Aorta (tissue), 5 donors: ENCODE results near the gene CDC42EP4. TPM values are rescaled to one million over a fixed set of nuclear protein-coding genes. Genes with fewer than 3 reads are reported as not detected.

Experiments used
- ATAC-seq: fragments of 200-7000 bp; cut with Tn5 transposase; one replicate; pipeline ENCODE4 v1.9.1; 2022; ENCODE audit warnings: moderate library complexity; ENCODE audit not compliant: low FRiP score
- DNase-seq, 2 donors: peaks; one replicate each; pipeline ENCODE4 v3.0.0-alpha.2; 2020
- H3K27ac ChIP-seq, 2 donors: one replicate each; pipeline ENCODE4 v1.5.1; 2013; ENCODE audit warnings: low read length in 2 of 2, mild to moderate bottlenecking in 2 of 2, moderate library complexity in 2 of 2, control low read depth in 1 of 2, inconsistent platforms in 1 of 2, low read depth in 1 of 2
- H3K27me3 ChIP-seq, 2 donors: one replicate each; pipeline ENCODE4 v1.6.1; 2013; ENCODE audit warnings: control low read depth in 1 of 2, low read length in 1 of 2, mild to moderate bottlenecking in 1 of 2, moderate library complexity in 1 of 2; ENCODE audit not compliant: insufficient read depth in 2 of 2, control insufficient read depth in 1 of 2
- H3K36me3 ChIP-seq, 2 donors: one replicate each; pipeline ENCODE4 v1.6.1; 2013; ENCODE audit warnings: control low read depth in 1 of 2, low read length in 1 of 2, mild to moderate bottlenecking in 1 of 2; ENCODE audit not compliant: insufficient read depth in 2 of 2, control insufficient read depth in 1 of 2
- H3K4me1 ChIP-seq, 2 donors: one replicate each; pipeline ENCODE4 v1.6.1; 2013; ENCODE audit warnings: low read length in 2 of 2, control low read depth in 1 of 2, mild to moderate bottlenecking in 1 of 2, moderate library complexity in 1 of 2; ENCODE audit not compliant: insufficient read depth in 2 of 2, control insufficient read depth in 1 of 2
- H3K4me3 ChIP-seq, 2 donors: one replicate each; pipeline ENCODE4 v1.5.1; 2013; ENCODE audit warnings: low read length in 2 of 2, control low read depth in 1 of 2, mild to moderate bottlenecking in 1 of 2
- H3K9me3 ChIP-seq: one replicate; pipeline ENCODE4 v1.6.1; 2013; ENCODE audit warnings: mild to moderate bottlenecking, low read length; ENCODE audit not compliant: control insufficient read depth
- WGBS, 2 donors: extraction: QIAGEN DNeasy Blood & Tissue Kit; methylation state at CpG; one replicate each; pipeline ENCODE4 v1.1.7; 2013; 5-methylcytosine and 5-hydroxymethylcytosine counted together
- intact Hi-C, 2 donors: fragments of 100-400 bp; cut with DNase I; formaldehyde crosslinking; loops; one replicate each; pipeline versions ENCODE4 v1.14.2 to v1.15.0; 2022
- polyA plus RNA-seq, 2 donors: library from polyadenylated mRNA; stranded (reverse); fragments of 200-250 nt; gene quantifications; one replicate each; pipeline ENCODE4 v1.2.3, GENCODE V29; 2013
- total RNA-seq, 2 donors: library from RNA; stranded (reverse); fragmentation: NEBNext Ultra II Directional; extraction: Animal tissue kit (Norgen Biotek cat#: 25700); gene quantifications; one replicate each; pipeline ENCODE4 v1.2.1, GENCODE V29; 2021
- donor health status: healthy with polysubstance abuse.
- donor health status: Bipolar disorder and iron deficiency.
- donor health status: DM: no; HTN: no; CAD: no.
- donor health status: DM: no; HTN: no; CAD: no.
- donor health status: DM: yes; HTN: yes; CAD: no.

CDC42EP4 gene
- total and polyA plus RNA-seq, 4 donors: 23.6 to 73.7 (median 43.3) TPM

DNA sequence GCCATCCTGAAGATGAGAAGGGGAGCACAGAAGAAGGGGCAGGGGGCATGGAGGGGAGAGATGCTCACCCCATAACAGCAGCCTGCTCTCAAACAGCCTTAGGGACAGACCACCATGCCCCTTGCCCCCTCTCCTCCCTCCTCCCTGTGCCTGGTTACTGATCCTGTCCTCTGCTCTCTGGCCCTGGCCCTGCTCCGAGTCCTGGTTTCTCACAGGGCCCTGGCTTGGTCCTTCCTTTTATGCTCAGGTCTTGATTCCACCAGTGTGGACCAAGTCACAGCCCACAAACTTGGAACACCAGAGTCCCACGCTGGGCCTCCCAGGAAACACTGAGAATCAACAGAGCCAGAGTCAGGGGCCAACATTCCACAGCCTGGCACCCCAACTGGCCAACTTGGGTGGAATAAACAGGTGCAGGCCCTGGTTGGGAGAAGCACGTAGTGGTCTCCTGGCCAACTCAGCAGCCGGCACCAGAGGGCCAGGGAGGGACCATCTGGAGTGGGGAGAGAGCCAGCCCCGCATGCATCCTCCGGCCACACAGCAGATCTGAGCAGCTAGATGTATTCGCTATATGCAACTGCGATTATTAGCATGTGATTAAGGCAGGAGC is 44.9 kb upstream of the CDC42EP4 start:
- 75 to 79% methylated on average over 8 of the region's 8 CpGs for WGBS, 2 donors
- intact Hi-C loops: no loop called here

DNA sequence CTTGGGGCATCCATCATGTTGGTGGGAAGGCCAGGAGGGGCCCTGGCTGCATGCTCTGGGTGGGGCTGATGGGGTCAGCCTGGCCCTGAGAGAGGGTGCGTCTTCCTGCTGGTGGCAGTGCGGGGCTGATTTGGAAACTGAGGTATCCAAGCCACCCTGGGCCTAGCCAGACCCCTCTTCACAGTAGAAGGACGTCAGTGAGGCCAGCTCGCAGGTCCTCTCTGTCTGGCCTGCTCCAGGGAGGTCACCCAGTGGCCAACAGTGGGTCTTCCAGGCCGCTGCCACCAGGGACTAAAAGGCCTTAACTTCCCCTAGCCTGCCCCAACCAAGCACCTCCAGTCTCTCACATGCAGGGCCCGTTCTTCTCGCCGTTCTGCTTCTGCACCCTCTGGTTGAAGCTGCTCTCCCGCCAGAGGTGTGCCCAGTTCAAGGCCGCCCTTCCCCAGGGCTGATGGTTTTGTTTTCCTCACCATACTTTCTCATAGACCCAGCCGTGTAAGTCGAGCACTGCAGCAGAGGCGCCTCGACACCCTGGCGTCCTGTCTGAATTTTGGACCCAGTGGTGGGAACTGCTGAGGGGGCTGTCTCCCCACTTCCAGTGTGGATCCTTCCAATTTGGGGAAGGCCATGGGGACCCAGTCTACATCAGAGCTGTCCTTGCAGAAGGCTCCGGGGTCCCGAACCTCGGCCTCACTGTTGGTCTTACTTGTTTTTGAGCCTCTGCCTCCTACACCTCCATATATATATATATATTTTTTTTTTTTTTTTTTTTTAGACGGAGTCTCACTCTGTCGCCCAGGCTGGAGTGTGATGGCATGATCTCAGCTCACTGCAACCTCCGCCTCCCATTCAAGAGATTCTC is 42.9 kb upstream of the CDC42EP4 start:
- no peaks in the 10 kb centered on the region for H3K4me1 ChIP-seq
- H3K4me3 ChIP-seq: no peak overlapping the region
- no peak for ATAC-seq
- no peaks in the 10 kb centered on the region for H3K36me3 ChIP-seq
- no peaks in the 10 kb centered on the region for H3K9me3 ChIP-seq
- no peaks in the 10 kb centered on the region for H3K27me3 ChIP-seq
- no peak for DNase-seq
- 95 to 96% methylated on average over 21 of the region's 21 CpGs for WGBS, 2 donors
- H3K27ac ChIP-seq: no peak overlapping the region
- intact Hi-C loops: no loop called here

More for the DNA sequence above, 44.9 kb upstream of the CDC42EP4 start:
- no peaks in the 10 kb centered on the region for H3K9me3 ChIP-seq
- DNase-seq (no peak), ATAC-seq (no peak)
- H3K4me3 ChIP-seq: no peak overlapping the region
- H3K27me3 ChIP-seq: no peaks in the 10 kb centered on the region
- H3K36me3 ChIP-seq: no peaks in the 10 kb centered on the region
- no peaks in the 10 kb centered on the region for H3K4me1 ChIP-seq
- no peak overlapping the region for H3K27ac ChIP-seq

DNA sequence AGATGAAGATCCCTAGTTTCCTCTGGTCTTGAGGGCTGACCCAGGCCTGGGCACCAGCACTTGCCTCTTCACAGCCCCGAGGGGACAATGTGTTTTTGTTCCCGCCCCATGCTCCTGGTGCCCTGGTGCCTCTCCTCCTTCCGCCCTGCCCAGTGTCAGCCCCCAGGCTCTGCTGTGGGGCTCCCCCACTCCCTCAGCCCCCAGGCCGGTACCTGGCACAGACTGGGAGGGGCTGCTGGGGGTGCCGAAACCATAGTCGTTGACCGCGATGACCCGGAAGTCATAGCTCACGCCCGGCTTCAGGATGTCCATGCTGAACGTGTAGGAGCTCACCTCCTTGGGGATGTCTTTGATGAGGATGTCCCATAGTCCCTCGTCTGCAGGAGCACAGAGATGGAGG is 40.5 kb upstream of the CDC42EP4 start:
- H3K9me3 ChIP-seq: no peaks in the 10 kb centered on the region
- H3K36me3 ChIP-seq: no peaks in the 10 kb centered on the region
- no peak overlapping the region for H3K4me3 ChIP-seq
- no peak overlapping the region for H3K27ac ChIP-seq
- no peaks in the 10 kb centered on the region for H3K27me3 ChIP-seq
- intact Hi-C loops: no loop called here
- 95% methylated on average over 13 of the region's 13 CpGs for WGBS, 2 donors
- H3K4me1 ChIP-seq: no peaks in the 10 kb centered on the region
- DNase-seq: no peak
- ATAC-seq: no peak

DNA sequence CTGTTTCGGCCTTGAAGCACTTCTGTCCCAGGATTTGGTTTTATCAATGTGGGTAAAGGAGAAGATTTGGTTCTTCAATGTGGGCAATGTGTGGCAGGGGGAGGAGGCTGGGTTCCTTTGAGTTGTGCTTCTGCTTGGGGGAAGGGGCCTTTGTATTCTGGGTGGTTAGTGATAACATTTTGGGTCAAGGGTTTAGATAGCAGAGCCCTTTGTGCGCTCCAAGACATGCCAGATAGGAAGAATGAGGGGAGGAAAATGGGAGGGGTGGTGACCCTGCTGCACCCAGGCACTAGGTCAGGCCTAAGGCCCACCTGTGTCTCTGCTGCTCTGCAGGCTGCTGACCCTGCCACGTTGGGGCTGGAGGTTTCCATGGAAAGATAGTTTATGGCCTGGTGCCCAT is 40.0 kb upstream of the CDC42EP4 start:
- H3K4me1 ChIP-seq: no peaks in the 10 kb centered on the region
- no peaks in the 10 kb centered on the region for H3K9me3 ChIP-seq
- ATAC-seq (no peak), DNase-seq (no peak)
- WGBS, 2 donors: 88 to 91% methylated on average over 3 of the region's 3 CpGs
- no peaks in the 10 kb centered on the region for H3K36me3 ChIP-seq
- no peak overlapping the region for H3K27ac ChIP-seq
- no peaks in the 10 kb centered on the region for H3K27me3 ChIP-seq
- intact Hi-C loops: no loop called here
- H3K4me3 ChIP-seq: no peak overlapping the region

DNA sequence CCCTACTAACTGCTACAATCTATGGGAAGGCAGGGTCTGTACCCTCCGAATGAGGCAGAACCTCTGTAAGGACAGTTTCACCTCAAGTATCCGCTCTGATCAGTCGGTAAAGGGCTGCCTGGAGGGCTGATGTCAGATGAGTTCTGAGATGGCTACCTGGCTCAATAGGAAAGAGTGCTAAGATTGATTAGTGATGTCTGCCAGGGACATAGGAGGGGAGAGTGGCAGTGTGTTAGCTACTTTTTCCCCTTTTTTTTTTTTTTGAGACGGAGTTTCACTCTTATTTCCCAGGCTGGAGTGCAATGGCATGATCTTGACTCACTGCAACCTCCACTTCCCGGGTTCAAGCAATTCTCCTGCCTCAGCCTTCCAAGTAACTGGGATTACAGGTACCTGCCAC is 39.1 kb upstream of the CDC42EP4 start:
- 98 to 100% methylated on average over 5 of the region's 5 CpGs for WGBS, 2 donors
- no peaks in the 10 kb centered on the region for H3K36me3 ChIP-seq
- no peak for ATAC-seq

DNA sequence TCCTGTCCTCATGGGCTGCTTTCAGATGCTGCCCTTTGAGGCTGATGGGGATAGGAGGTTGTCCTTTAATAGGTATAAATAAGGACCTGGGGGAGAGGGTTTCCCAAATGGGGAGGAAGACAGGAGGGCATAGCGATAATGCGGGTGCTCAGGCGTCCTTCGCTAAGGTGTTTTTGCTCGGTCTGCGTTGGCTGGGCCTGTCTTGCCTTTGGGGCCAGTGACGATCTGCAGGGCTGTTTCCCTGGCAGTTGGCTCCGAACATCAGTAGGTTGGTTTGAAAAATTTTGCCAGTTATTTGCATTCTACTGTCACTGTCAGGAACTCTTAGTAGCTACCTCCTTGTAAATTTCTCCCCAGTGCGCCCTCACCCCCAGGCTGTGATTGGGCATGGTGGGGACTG is 37.8 kb upstream of the CDC42EP4 start:
- ATAC-seq: no peak
- Histone ChIP-seq H3K27me3 (no peaks in the 10 kb centered on the region), H3K4me3 (no peak overlapping the region), H3K27ac (no peak overlapping the region), H3K36me3 (no peaks in the 10 kb centered on the region), H3K4me1 (no peaks in the 10 kb centered on the region), H3K9me3 (no peaks in the 10 kb centered on the region)
- 92 to 97% methylated on average over 9 of the region's 9 CpGs for WGBS, 2 donors
- intact Hi-C loops: loop anchor here in 1 of 2 donors (5.0 kb wide), 1 partner anchor 72 kb away; no protein-coding TSS in a partner anchor
- DNase-seq: no peak

More for the DNA sequence above, 39.1 kb upstream of the CDC42EP4 start:
- no peak overlapping the region for H3K4me3 ChIP-seq
- no peak overlapping the region for H3K27ac ChIP-seq
- H3K9me3 ChIP-seq: no peaks in the 10 kb centered on the region
- intact Hi-C loops: no loop called here
- DNase-seq: no peak
- no peaks in the 10 kb centered on the region for H3K27me3 ChIP-seq
- no peaks in the 10 kb centered on the region for H3K4me1 ChIP-seq

DNA sequence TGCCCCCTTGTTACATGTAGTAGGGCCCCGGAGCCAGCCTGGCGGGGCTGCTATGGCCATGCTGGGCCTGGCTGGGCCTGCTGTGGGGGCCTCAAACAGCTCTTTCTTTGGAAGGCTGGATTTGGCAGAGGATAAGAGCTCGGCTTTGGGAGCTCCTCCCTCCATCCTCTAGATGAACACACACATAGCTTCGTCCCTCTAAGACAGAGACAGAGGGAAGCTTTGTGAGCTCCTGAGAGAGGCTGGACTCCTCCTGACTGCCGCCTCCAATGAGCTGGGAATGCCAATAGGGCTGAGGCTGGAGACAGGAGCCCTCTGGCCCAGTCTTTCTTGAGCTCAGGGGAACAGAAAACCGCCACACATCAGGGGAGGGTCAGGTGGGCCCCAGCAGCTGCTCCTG is 37.3 kb upstream of the CDC42EP4 start:
- peak; percentile 48 for ATAC-seq
- no peak overlapping the region for H3K4me3 ChIP-seq
- 81 to 87% methylated on average over 6 of the region's 6 CpGs for WGBS, 2 donors

DNA sequence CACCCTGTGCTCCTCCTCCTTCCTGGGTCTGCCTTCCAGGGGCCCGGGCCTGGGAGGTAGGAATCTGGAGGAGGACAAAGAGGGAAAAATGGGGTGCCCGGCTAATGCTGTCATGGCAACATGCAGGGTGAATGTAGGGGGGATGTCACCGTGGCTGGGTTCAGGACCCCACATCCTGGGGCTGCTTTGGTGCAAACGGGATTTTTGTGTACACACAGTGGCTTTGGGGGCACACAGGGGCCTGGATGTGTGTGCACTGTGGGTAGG is 37.0 kb upstream of the CDC42EP4 start:
- Histone ChIP-seq H3K4me3 (no peak overlapping the region), H3K4me1 (no peaks in the 10 kb centered on the region), H3K27ac (no peak overlapping the region), H3K27me3 (no peaks in the 10 kb centered on the region), H3K9me3 (no peaks in the 10 kb centered on the region), H3K36me3 (no peaks in the 10 kb centered on the region)
- intact Hi-C loops: loop anchor here in 1 of 2 donors (5.0 kb wide), 1 partner anchor 71 kb away; no protein-coding TSS in a partner anchor
- DNase-seq: no peak
- 69 to 71% methylated on average over 4 of the region's 4 CpGs for WGBS, 2 donors
- ATAC-seq: no peak

More for the DNA sequence above, 37.3 kb upstream of the CDC42EP4 start:
- Histone ChIP-seq H3K9me3 (no peaks in the 10 kb centered on the region), H3K27me3 (no peaks in the 10 kb centered on the region), H3K27ac (no peak overlapping the region), H3K4me1 (no peaks in the 10 kb centered on the region), H3K36me3 (no peaks in the 10 kb centered on the region)
- intact Hi-C loops: loop anchor here in 1 of 2 donors (5.0 kb wide), 1 partner anchor 72 kb away; no protein-coding TSS in a partner anchor
- no peak for DNase-seq
